RWPE1 (cell line): ENCODE measurements around the gene SYVN1.

Source experiments
- CTCF ChIA-PET: fragments of 350-600 bp; sonication (Branson Sonifier 250); formaldehyde crosslinking; extraction: SDS; loops from one replicate; lab custom pipeline; 2021; lab: Yijun Ruan, JAX
- POLR2A ChIA-PET: fragments of 400-600 bp; formaldehyde crosslinking; extraction: SDS; loops from one replicate; lab custom pipeline; 2020; ENCODE audit warnings: antibody characterized with exemption; ENCODE audit not compliant: low non-redundant PET; lab: Yijun Ruan, JAX
- DNase-seq: peaks from one replicate; pipeline ENCODE4 v3.0.0; 2012; ENCODE audit warnings: low spot score
- H3K27ac ChIP-seq: fragments of 450-650 bp; 2 replicates; pipeline ENCODE4 v1.5.1; 2017
- TF ChIP-seq, protein P1 (sequence below): fragments of 450-650 bp; conservative IDR thresholded peaks from 2 replicates; pipeline ENCODE4 v1.5.1; 2017; ENCODE audit warnings: low read depth, mild to moderate bottlenecking

Gene SYVN1

DNA sequence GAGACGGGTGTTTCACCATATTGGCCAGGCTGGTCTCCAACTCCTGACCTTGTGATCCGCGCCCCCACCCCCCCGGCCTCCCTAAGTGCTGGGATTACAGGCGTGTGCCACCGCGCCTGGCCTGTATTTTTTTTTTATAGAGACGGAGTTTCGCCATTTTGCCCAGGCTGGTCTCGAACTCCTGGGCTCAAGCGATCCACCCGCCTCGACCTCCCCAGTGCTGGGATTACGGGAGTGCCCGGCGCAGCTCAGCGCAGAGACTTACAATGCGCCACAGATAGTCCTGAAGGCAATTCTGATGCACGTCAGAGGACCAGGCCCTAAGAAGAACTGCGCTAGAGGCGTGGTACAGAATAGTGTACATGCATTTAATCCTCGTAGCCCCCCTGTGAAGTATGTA lies 38.9 kb downstream of the SYVN1 start:
- no peak for DNase-seq
- peak overlapping the region; percentile 85 for H3K27ac ChIP-seq
- TF ChIP-seq, protein P1, sequence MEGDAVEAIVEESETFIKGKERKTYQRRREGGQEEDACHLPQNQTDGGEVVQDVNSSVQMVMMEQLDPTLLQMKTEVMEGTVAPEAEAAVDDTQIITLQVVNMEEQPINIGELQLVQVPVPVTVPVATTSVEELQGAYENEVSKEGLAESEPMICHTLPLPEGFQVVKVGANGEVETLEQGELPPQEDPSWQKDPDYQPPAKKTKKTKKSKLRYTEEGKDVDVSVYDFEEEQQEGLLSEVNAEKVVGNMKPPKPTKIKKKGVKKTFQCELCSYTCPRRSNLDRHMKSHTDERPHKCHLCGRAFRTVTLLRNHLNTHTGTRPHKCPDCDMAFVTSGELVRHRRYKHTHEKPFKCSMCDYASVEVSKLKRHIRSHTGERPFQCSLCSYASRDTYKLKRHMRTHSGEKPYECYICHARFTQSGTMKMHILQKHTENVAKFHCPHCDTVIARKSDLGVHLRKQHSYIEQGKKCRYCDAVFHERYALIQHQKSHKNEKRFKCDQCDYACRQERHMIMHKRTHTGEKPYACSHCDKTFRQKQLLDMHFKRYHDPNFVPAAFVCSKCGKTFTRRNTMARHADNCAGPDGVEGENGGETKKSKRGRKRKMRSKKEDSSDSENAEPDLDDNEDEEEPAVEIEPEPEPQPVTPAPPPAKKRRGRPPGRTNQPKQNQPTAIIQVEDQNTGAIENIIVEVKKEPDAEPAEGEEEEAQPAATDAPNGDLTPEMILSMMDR, result no peak
- POLR2A ChIA-PET, result no interaction called here
- CTCF ChIA-PET, result interaction anchor here (1.4 kb wide), 1 partner anchor 15 kb away, joined by 4 read pairs; no protein-coding TSS in a partner anchor

DNA sequence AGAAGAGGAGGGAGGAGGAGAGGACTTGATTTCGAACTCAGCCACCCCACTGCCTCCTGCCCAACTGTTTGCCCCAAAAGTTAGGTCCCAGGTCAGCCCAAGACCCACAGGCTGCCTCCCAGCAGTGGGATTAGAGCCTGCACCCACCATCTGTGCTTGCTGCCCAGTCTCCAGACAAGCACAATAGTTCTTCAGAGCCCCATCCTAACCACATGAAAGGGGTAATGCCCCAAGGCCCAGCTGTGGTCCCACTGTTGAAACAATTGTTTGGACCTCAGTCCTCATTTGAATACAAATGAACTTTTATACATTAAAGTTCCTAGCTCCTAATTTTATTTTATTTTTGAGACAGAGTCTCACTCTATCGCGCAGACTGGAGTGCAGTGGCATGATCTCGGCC lies 43.7 kb downstream of the SYVN1 start:
- peak overlapping the region; percentile 42 for H3K27ac ChIP-seq
- no peak for DNase-seq
- ChIA-PET CTCF (interaction anchor here (0.6 kb wide), 4 partner anchors 14 to 306 kb away, joined by 3 to 4 read pairs (median 4); partner anchors contain the start of gene TM7SF2), POLR2A (no interaction called here)
- TF ChIP-seq, protein P1, result no peak

DNA sequence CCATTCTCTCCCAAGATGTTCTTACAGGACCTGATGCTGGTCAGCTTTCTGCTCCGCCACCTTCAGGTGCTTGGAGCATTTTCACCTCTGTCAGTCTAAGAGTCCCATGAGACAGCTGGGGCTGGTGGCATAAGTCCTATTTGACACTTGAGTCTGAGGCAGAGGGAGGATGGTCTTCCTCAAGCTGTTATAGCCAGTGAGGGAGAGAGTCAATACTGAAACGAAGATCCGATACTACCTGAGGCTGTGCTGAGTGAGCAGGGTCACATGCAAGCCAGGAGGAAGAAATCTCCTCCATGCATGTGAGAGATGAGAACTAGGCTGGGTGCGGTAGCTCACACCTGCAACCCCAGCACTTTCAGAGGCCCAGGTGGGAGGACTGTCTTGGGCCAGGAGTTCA lies 44.7 kb downstream of the SYVN1 start:
- CTCF ChIA-PET, result interaction anchor here (0.6 kb wide), 1 partner anchor 15 kb away, joined by 3 read pairs; no protein-coding TSS in a partner anchor
- POLR2A ChIA-PET, result interaction anchor here (0.5 kb wide), 1 partner anchor 723 kb away, joined by 3 read pairs; no protein-coding TSS in a partner anchor
- TF ChIP-seq, protein P1, result no peak
- H3K27ac ChIP-seq, result peak overlapping the region; percentile 42; the same call in 1 of the 2 replicates
- DNase-seq, result no peak

DNA sequence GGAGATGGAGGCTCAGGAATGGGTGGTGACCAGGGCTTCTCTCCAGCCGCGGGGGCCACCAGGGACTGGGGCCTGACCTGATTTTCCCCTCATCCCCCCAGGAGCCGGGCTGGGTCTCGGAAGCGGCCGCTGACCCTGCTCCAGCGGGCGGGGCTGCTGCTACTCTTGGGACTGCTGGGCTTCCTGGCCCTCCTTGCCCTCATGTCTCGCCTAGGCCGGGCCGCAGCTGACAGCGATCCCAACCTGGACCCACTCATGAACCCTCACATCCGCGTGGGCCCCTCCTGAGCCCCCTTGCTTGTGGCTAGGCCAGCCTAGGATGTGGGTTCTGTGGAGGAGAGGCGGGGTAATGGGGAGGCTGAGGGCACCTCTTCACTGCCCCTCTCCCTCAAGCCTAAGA lies 46.5 kb downstream of the SYVN1 start:
- ChIA-PET POLR2A (no interaction called here), CTCF (no interaction called here)
- TF ChIP-seq, protein P1, result no peak
- no peak for DNase-seq
- H3K27ac ChIP-seq, result no peak overlapping the region

DNA sequence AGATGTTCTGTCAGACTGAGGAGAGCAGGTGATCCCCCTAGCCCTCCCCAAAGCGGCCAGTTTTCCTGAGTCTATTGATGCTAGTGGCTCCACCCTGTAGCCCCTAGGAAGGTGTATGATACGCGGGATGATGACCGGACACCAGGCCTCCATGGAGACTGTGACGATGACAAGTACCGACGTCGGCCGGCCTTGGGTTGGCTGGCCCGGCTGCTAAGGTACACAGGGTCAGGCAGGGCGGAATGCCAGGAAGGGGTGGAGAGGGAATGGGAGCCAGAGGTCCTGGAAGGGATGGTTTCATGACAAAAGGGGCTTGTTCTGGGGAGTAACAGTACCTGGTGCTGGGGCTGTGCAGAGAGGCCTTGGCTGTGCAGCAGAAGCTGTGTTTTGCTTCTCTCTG lies 47.1 kb downstream of the SYVN1 start:
- H3K27ac ChIP-seq, result no peak overlapping the region
- TF ChIP-seq, protein P1, result no peak
- ChIA-PET CTCF (interaction anchor here (0.7 to 1.0 kb wide), 2 partner anchors 23 to 231 kb away, joined by 3 to 5 read pairs; no protein-coding TSS in a partner anchor), POLR2A (no interaction called here)
- no peak for DNase-seq

DNA sequence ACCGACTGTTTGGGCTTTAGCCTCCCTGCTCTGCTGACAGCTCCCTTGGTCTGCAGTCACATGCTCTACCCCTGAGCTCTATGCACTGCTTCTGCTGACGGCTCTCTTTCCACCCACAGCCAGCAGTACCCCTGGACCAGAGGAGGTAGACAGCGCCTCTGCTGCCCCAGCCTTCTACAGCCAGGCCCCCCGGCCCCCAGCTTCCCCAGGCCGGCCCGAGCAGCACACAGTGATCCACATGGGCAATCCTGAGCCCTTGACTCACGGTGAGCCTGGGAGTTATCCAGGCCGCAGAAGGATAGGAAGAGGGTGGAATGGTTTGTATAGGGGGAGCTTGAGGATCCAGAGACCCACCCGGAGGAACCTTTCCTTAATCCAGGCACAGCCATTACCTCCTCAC lies 47.5 kb downstream of the SYVN1 start:
- CTCF ChIA-PET, result interaction anchor here (0.7 to 1.6 kb wide), 3 partner anchors 23 to 230 kb away, joined by 3 to 5 read pairs (median 5); no protein-coding TSS in a partner anchor
- POLR2A ChIA-PET, result no interaction called here

More for the DNA sequence above, 47.5 kb downstream of the SYVN1 start:
- no peak for DNase-seq
- TF ChIP-seq, protein P1, result no peak
- peak overlapping the region; percentile 13; the same call in 1 of the 2 replicates for H3K27ac ChIP-seq
